ENCODE results near the gene ANO9.

The ANO9 gene

DNA sequence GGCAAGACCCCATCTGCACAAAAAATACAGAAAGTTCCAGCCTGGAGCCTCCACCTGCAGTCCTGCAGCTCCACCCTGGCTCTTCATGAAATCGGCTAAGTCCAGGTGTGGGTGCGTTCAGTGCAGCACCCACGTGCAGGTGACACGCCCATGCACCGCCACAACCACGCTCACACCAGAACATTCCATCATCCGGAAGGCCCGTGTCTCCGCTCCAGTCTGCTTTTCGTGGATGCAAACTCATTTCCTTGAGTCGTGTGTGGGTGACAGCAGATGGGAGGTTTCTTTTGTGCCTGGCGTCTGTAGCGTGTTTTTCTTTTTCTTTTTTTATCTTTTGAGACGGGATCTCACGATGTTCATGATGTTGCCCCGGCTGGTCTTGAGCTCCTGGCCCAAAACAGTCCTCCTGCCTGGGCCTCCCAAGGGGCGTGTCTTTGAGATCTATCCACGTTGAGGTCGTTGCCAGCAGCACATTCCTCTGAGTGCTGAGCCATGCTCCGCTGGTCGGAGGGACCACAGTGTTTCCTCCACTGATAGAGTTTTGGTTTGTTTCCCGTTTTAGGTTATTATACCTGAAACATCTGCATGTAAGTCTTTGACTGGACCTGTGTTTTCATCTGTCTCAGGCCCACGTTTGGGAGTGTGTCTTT lies 15.4 kb upstream of the ANO9 start:
- no peak for DNase-seq (ENCODE audit: extremely low read depth, low read depth)
- H3K4me3 ChIP-seq (replicated peaks; ENCODE audit: low read depth, low read length) = no peak overlapping the region
- TF ChIP-seq, protein P1, sequence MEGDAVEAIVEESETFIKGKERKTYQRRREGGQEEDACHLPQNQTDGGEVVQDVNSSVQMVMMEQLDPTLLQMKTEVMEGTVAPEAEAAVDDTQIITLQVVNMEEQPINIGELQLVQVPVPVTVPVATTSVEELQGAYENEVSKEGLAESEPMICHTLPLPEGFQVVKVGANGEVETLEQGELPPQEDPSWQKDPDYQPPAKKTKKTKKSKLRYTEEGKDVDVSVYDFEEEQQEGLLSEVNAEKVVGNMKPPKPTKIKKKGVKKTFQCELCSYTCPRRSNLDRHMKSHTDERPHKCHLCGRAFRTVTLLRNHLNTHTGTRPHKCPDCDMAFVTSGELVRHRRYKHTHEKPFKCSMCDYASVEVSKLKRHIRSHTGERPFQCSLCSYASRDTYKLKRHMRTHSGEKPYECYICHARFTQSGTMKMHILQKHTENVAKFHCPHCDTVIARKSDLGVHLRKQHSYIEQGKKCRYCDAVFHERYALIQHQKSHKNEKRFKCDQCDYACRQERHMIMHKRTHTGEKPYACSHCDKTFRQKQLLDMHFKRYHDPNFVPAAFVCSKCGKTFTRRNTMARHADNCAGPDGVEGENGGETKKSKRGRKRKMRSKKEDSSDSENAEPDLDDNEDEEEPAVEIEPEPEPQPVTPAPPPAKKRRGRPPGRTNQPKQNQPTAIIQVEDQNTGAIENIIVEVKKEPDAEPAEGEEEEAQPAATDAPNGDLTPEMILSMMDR (IDR thresholded peaks at IDR 0.05; ENCODE audit: low read depth, low read length, missing control alignments) = no peak

DNA sequence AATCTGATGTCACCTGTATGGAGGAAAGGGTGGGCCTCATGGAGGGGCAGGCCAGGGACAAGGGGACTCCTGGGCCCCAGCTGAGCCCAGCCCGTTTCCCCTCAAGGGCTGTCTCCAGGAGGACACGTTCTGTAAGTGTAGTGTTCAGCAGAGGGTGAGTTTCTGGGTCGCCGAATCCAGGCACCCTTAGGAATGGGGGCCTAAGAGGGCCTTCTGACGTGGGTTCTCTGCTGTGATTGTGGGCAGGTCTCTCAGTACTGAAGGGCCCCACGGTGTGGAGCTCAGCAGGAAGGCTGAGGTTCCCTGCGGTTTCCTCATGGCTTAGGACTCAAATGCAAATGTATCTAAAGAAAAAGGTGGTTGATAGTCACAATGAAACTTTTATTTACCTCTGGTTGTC lies 14.7 kb upstream of the ANO9 start:
- no peak overlapping the region for H3K4me3 ChIP-seq (replicated peaks; ENCODE audit: low read depth, low read length)
- DNase-seq (ENCODE audit: extremely low read depth, low read depth) = no peak
- TF ChIP-seq, protein P1 (IDR thresholded peaks at IDR 0.05; ENCODE audit: low read depth, low read length, missing control alignments) = no peak

DNA sequence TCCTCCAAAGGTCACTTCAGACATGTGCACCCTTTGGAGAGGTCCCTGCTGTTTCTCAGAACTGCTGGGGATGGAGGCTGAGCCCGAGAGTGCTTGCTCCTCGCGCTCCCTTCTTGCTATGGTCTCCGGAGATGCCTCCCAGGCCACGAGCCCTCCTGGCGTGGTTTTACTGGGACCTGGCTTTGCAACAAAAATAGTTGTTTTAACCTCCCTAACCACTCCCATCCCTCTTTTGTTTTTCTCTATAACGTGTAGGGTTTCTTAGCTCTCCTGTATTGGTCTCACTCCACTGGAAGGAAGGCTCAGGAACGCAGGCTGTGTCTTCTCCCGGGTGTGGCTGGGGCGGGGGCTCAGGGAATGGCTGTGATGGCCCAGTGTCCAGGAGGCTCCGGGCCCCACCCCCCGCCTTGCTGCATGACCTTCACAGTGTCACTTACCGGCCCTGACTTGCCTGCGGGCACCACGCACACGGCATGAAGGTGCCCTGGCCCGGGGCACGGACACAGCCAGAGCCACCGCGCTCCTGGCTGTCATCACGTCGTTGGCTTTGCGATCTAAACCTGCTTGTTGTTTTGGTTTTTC lies 13.8 kb upstream of the ANO9 start:
- H3K4me3 ChIP-seq (replicated peaks; ENCODE audit: low read depth, low read length) = no peak overlapping the region
- DNase-seq (ENCODE audit: extremely low read depth, low read depth) = no peak
- TF ChIP-seq, protein P1 (IDR thresholded peaks at IDR 0.05; ENCODE audit: low read depth, low read length, missing control alignments) = no peak

DNA sequence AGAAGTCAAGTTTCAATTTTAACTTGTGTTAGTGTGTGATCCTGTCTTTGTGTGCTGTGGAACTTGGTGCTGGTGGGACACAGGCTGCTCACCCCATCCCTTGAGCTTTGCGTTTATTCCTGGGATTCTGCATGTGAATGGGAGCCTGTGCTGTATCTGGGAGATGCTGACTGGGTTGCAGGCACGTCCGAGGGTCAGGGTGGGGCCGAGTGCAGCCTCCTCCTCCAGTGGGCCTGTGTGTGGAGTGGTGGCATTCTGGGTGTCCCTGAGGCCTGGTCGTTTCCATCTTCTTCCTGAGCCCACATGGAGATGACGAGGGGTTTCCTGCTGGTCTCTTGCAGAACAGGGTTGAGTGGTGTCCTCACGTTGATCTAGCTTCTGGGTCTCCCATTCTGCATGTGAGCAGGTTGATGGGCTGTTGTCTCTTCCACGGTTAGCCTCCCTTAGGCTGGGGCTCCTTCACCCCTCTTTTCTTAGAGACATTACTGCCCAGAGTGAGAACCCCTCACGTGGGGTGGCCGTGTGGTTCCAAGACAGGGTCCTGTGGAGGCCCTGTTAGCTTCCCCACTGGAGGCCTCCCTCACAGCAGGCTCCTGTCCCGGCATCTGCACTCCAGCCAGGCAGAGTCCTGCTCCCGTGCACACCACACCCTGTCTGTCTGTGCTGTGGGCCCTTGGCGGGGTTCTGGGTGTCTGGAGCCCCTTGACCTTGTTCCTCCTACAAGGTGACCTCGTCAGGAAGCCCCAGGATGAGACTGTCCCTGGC lies 13.2 kb upstream of the ANO9 start:
- TF ChIP-seq, protein P1 (IDR thresholded peaks at IDR 0.05; ENCODE audit: low read depth, low read length, missing control alignments) = no peak
- no peak for DNase-seq (ENCODE audit: extremely low read depth, low read depth)
- no peak overlapping the region for H3K4me3 ChIP-seq (replicated peaks; ENCODE audit: low read depth, low read length)

DNA sequence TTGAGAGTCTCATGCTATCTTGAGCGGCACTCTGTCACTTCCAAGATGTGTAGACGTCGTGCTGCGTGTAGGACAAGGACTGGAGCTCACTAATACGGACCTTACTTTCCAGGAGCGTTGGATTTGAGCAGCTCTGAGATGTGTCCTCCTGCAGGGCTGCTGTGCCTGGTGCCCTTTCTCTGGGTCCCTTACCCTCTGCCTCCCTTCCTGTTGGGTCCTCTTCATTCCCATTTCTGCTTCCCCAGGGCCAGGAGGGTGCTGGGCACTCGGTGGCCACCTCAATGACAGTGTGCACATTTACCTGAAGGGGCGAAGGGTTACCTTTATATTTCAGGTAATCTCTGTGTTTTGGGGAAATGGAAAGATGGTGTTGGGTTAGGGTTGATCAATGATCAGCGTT lies 12.2 kb upstream of the ANO9 start:
- no peak for DNase-seq (ENCODE audit: extremely low read depth, low read depth)
- TF ChIP-seq, protein P1 (IDR thresholded peaks at IDR 0.05; ENCODE audit: low read depth, low read length, missing control alignments) = no peak
- no peak overlapping the region for H3K4me3 ChIP-seq (replicated peaks; ENCODE audit: low read depth, low read length)

DNA sequence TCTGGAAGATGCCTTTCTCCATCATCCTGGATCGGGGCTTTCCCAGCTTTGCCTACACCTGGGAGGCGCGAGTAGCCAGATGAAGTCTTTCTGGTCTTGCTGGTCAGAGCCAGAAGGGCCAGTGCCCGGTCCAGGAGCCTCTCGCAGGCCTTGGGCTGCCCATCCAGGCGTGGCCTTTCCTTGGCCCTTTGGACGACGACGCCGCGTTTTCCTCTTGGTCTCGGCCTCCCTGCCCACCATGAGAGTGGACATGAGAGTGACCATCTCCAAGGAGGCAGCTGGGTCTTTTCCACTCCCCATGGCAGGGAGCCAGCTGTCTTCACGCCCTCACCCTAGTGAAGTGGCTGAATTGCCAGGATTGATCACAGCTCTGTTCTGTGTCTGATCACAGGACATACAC lies 11.8 kb upstream of the ANO9 start:
- H3K4me3 ChIP-seq (replicated peaks; ENCODE audit: low read depth, low read length) = no peak overlapping the region
- TF ChIP-seq, protein P1 (IDR thresholded peaks at IDR 0.05; ENCODE audit: low read depth, low read length, missing control alignments) = no peak
- no peak for DNase-seq (ENCODE audit: extremely low read depth, low read depth)

Measured in HFF-Myc (cell line).